GM12865 (cell line): ENCODE results near the gene CDK5R1.

ENCODE experiments used
- DNase-seq: peaks from one replicate; pipeline ENCODE4 v3.0.0; 2010; ENCODE audit warnings: low read depth
- H3K4me3 ChIP-seq: 2 replicates; pipeline ENCODE4 v1.5.1; 2011; ENCODE audit warnings: mild to moderate bottlenecking, low read depth, low read length, control low read depth
- TF ChIP-seq, protein P1 (sequence below): IDR thresholded peaks from 2 replicates; pipeline ENCODE4 v1.5.1; 2011; ENCODE audit warnings: low read length, control low read depth, low read depth, inconsistent platforms; ENCODE audit not compliant: insufficient read depth; ENCODE audit errors: missing control alignments

Gene CDK5R1

DNA sequence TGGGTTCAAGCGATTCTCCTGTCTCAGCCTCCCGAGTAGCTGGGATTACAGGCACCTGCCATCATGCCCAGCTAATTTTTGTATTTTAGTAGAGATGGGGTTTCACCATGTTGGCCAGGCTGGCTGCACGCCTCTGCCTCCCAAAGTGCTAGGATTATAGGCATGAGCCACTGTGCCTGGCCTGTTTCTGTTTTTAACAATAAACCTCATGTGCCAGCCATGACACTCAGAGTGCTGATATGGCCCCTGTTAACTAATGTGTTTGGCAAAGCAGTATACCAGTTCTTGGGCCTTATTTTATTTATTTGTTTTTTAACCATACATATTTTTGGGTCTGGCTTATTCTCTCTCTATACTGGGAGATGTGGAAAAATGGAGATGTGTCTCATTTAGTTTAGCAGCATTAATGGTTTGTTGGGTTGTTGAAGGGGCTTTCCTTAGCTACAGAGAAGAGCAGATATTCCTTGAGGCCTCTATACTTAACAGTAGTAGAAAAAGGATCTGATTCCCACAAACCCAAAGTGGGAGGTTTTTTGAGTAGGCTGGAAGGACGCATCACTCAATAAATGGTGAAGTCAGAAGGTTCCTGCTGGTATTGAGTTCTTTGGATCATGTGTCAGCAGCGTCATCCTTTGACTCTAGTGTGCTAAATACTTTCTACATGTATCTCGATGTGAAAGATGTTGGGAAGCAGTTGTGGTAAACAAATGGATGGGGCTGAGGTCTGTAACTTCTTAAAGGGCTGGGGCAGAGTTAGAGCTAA, 16.2 kb upstream of the CDK5R1 start:
- TF ChIP-seq, protein P1, sequence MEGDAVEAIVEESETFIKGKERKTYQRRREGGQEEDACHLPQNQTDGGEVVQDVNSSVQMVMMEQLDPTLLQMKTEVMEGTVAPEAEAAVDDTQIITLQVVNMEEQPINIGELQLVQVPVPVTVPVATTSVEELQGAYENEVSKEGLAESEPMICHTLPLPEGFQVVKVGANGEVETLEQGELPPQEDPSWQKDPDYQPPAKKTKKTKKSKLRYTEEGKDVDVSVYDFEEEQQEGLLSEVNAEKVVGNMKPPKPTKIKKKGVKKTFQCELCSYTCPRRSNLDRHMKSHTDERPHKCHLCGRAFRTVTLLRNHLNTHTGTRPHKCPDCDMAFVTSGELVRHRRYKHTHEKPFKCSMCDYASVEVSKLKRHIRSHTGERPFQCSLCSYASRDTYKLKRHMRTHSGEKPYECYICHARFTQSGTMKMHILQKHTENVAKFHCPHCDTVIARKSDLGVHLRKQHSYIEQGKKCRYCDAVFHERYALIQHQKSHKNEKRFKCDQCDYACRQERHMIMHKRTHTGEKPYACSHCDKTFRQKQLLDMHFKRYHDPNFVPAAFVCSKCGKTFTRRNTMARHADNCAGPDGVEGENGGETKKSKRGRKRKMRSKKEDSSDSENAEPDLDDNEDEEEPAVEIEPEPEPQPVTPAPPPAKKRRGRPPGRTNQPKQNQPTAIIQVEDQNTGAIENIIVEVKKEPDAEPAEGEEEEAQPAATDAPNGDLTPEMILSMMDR, result no peak
- DNase-seq, result no peak
- no peak overlapping the region for H3K4me3 ChIP-seq

DNA sequence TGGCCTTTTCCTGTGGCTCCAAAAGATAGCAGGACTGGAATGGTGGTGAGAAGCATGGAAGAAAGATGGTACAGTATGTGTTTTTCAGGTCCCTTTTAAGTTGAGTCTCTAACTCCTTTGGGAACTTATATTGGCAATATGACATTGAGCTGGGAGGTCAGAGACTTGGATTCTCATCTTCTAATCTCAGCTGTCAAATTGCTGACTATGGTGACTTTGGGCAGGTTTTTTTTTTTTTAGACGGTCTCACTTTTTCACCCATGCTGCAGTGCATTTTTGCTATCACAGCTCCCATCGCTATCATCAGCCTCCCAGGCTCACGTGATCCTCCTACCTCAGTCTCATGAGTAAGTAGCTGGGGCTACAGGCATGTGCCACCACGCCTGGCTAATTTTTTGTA, 15.1 kb upstream of the CDK5R1 start:
- no peak overlapping the region for H3K4me3 ChIP-seq
- TF ChIP-seq, protein P1, result no peak
- no peak for DNase-seq

DNA sequence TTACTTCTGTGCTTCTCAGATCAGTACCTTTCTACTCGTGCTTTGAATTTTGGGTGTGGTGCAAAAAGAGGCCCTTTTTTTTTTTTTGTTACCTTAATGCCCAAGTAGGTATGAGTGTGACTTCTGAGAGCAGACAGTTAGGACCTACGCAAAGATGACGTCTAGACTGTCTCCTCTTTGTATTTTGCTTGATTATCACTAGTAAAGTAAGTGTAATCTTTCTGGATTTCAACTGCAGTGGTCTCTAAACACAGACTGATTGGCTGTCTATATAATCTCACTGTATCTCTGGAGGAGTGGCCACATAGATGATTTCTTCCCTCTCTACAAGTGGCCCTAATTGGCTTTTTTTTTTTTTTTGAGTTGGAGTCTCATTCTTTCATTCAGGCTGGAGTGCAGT, 11.5 kb upstream of the CDK5R1 start:
- no peak overlapping the region for H3K4me3 ChIP-seq
- no peak for DNase-seq
- TF ChIP-seq, protein P1, result no peak

DNA sequence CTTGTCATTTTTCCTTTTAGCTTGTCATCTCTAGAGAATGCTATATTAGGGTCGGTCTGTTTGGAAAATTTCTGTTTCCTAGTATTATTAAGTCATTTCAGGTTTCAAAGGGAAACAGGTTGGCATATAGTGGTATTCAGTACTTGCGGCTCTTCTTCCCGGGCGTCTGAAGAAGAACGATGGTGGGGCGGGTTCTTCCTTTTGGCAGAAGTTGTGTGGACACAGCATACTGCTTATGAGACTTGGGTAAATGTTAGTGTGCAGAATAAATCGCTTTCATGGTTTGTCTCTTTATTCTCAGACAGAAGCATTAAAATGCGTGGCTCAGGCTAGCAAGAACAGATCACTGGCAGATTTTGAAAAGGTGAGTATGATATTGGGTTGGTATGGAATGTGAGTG, 9.6 kb upstream of the CDK5R1 start:
- DNase-seq, result no peak
- TF ChIP-seq, protein P1, result no peak
- H3K4me3 ChIP-seq, result no peak overlapping the region

DNA sequence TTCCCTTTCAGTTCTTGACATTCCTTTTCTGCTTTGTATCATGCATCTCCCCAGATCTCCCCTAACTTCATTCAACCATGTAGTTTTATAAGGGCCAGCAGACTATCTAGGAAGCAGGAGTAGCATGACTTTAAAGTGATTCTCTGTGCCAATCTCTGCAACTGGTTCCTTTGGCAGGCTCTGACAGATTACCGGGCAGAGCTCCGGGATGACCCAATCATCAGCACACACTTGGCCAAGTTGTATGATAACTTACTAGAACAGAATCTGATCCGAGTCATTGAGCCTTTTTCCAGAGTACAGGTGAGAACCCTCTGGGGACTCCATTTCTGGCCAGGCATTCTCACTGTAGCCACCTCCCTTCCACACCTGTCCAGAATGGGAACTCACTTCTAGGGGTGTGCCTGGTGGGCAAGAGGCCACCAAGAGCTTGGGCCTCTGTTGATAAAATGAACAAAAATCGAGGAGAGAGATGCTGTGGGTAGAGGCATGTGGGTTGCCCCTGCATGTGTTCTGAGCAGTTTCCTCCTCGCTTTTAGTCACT, 7.6 kb upstream of the CDK5R1 start:
- DNase-seq, result no peak
- TF ChIP-seq, protein P1, result no peak
- no peak overlapping the region for H3K4me3 ChIP-seq

DNA sequence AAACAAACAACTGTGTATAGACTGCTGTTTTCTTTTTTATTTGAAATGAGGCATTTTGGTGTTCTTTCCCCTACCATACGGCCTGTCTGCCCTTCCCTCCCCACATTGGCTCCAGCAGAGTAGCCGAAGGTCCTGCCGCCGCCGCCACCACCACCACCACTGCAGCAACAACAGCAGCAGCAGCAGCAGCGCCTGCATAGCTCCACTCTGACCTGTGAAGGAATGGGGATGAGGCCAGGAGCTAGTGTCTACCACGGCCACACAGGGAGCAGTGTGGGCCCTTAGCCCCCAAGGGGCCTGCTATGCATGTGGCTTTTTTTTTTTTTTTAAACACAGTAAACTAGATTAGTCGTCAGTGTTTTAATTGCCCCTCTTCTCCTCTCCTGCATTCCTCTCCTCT, 5.6 kb upstream of the CDK5R1 start:
- TF ChIP-seq, protein P1, result no peak
- no peak for DNase-seq
- no peak overlapping the region for H3K4me3 ChIP-seq
